SH-SY5Y (cell line): ENCODE results near the gene VASP.

ENCODE experiments used
- GATA2 ChIP-seq: IDR thresholded peaks from 2 replicates; pipeline ENCODE4 v1.6.1; 2011; ENCODE audit warnings: mild to moderate bottlenecking, low read depth, low read length
- GATA3 ChIP-seq: IDR thresholded peaks from 2 replicates; pipeline ENCODE4 v1.6.1; 2011; ENCODE audit warnings: low read depth, mild to moderate bottlenecking, low read length, moderate library complexity

The VASP gene

GRCh38 chr19:45506989-45507871 lies at the start of gene VASP:
VASP (plus strand) TSS chr19:45507479; CDS start chr19:45507772, 293 bp downstream.
- no peak for TF ChIP-seq GATA3
- TF ChIP-seq GATA2, result no peak

- TF ChIP-seq GATA3 (no peak), GATA2 (no peak)
Observed at GRCh38 chr19:45457776-45458175, 49.5 kb upstream of the VASP start.

DNA sequence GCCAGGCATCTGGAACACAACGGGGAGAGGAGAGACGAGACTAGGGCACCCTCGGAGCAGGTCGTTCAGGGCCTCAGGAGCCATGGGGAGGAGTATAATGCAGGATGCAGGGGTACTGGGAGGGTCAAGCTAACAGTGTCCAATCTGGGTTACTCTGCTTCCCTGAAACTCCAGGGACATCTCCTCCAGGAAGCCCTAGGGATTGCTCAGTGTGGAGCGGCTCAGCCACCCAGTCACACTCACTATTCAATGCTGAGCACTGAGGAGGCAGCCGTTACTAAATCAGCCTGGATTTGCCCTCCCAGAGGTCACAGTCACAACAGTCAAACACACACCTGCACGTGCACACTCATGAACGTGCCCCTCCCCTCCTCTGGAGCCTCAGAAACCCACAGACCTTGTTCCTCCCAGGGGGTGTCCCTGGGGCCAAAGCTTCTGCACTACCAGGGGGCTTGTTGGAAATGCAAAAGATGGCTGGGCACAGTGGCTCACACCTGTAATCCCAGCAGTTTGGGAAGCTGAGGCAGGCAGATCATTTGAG lies 46.4 kb upstream of the VASP start:
- no peak for TF ChIP-seq GATA3
- no peak for TF ChIP-seq GATA2

DNA sequence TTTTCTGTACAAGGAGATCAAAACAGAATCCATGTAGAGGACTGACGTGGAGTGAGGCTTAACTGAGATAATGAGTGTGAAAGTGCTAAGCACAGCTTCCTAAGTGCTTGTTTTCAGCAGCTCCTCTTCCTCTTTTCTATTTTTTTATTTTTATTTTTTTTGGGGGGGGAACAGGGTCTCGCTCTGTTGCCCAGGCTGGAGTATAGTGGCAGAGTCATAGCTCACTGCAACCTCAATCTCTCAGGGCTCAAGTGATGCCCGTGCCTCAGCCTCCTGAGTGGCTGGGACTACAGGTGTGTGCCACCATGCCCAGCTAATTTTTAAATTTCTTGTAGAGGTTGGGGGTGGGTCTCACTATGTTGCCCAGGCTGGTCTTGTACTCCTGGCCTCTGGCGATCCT lies 45.1 kb upstream of the VASP start:
- TF ChIP-seq GATA3 (no peak), GATA2 (no peak)

- TF ChIP-seq GATA3 (no peak), GATA2 (no peak)
Observed at GRCh38 chr19:45463241-45463640, 44.0 kb upstream of the VASP start.

DNA sequence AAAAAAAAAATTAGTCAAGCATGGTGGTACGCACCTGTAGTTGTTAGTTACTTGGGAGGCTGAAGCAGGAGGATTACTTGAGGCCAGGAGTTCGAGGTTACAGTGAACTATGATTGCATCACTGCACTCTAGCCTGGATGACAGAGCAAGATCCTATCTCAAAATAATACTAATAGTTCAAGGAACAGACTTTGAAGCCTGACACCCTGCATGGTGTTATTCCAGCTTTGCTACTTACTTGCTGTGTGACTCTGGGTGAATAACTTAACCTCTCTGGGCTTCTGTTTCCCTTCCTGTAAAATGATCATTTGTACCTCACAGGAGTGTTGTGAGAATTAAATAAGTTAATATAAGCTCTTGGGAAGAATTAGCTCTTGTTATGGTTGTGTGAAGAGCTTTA lies 43.0 kb upstream of the VASP start:
- TF ChIP-seq GATA2 (no peak), GATA3 (no peak)

DNA sequence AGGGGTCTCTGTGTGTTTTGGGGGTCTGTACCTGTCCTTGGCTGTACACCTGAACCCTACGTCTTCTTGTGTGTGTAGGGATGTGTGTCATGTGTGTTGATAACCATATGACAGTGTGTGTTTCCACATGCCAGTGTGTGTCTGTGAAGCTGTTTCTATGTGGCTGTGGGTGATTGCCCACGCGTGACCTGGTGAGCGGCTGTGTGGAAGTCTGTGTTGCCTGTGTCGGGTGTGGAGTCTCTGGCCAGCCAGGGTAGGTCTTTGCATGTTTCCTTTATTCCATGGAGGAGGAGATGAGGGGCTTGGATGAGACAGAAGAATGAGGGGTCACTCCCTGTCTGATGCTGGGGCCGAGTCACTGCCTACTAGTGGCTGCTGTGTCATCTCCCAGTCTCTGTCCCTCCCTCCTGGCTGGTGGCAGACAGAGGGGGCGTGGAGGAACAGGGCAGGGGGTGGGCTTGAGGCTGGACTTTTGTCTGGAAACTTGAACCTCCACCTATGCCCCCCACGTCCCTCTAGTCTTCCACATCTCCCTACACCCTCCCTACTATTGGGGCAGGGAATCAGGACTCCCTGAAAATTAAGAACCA lies 42.3 kb upstream of the VASP start:
- TF ChIP-seq GATA3 (no peak), GATA2 (no peak)

- TF ChIP-seq GATA3 (no peak), GATA2 (no peak)
Observed at GRCh38 chr19:45467115-45467455, 40.2 kb upstream of the VASP start.

- TF ChIP-seq GATA2, result no peak
- TF ChIP-seq GATA3, result no peak
Observed at GRCh38 chr19:45467456-45468158, 39.7 kb upstream of the VASP start, which contains the start of gene FOSB. FOSB (plus strand) TSS chr19:45467996; CDS start chr19:45468587, 591 bp downstream.

- TF ChIP-seq GATA2 (no peak), GATA3 (no peak)
Observed at GRCh38 chr19:45468159-45468651, 39.1 kb upstream of the VASP start.

DNA sequence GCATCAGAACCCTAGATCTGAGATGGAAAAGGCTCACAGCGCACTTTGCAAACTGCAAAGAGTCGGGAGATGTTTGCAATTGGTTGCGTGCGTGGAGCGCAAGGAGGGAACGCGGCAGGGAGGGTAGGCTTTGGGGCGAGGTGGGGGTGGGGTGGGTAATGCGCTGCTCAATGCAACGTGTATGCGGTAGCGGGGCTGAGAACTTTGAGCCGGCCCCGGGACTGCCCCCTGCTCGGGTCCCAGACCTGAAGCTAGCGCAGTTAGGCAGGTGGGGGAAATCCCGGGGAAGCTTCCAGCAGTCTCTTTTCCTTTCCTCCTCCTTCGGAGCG lies 38.5 kb upstream of the VASP start:
- TF ChIP-seq GATA3 (no peak), GATA2 (no peak)

DNA sequence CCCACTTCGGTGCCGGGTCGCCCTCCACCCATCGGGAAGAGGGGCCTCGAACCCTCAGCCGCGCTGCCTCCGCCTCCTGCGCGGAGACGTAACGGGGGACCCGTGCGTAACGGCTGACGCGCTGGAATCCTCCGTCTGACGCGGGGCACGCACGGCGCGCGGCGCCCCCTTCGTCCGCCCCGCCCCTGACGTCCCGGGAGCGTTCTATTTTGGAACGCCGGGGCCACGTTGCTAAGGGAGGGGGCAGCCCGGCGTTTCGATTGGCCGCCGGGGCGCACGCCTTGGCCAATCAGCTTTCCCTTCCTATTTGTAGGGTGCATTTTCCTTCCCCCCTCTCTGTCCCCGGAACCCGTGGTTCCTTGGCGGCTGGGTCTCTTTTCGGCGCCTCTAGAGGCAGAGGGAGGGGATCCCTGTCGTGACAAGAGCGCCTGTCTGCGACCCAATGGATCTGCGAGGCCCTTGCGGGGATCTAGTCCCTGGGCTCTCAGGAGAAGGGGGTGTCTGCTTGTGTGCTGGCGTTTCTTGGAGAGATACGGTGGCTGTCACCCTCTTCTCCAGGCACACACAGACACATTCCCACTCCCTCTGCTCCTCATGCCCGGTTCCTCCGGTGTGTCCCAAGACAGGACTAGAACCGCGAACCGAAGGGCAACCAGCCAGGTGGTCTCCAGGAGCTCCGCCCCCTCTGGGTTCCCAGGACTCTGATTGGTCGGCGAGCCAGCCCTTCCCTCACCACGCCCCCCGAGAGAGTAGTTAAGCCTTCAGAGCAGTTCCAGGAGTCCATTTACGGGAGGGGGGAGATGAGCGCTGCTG lies 37.9 kb upstream of the VASP start:
- TF ChIP-seq GATA3 (no peak), GATA2 (no peak)

- TF ChIP-seq GATA3 (no peak), GATA2 (no peak)
Observed at GRCh38 chr19:45469945-45470761, 37.1 kb upstream of the VASP start.
